Skeletal muscle cell (primary cell): Measurements from ENCODE around the gene TFF3.

Experiments
- DNase-seq: peaks from one replicate; pipeline ENCODE4 v3.0.0-alpha.2; 2010; ENCODE audit warnings: low read depth
- H3K4me3 ChIP-seq: 2 replicates; pipeline ENCODE4 v1.5.1; 2011; ENCODE audit warnings: low read depth, mild to moderate bottlenecking, control low read depth, low read length, moderate library complexity

TFF3 gene

GRCh38 chr21:42315296-42315891 is at the start of gene TFF3:
Gene TFF3, minus strand, starts transcription at chr21:42315409. Its CDS starts 35 bp downstream, at chr21:42315374.
- no peak for DNase-seq

GRCh38 chr21:42364304-42364865 is 49.2 kb upstream of the TFF3 start:
- no peak overlapping the region for H3K4me3 ChIP-seq
- DNase-seq = no peak

More at GRCh38 chr21:42315296-42315891, at the start of gene TFF3:
- no peak within 1 kb of the TSS for H3K4me3 ChIP-seq

GRCh38 chr21:42363312-42363711 is 48.1 kb upstream of the TFF3 start:
- no peak for DNase-seq
- H3K4me3 ChIP-seq = no peak overlapping the region

GRCh38 chr21:42362700-42363099 is 47.5 kb upstream of the TFF3 start:
- no peak for DNase-seq
- H3K4me3 ChIP-seq = no peak overlapping the region

- no peak overlapping the region for H3K4me3 ChIP-seq
- no peak for DNase-seq
Observed at GRCh38 chr21:42362198-42362597, 47.0 kb upstream of the TFF3 start.

GRCh38 chr21:42361286-42361685 is 46.1 kb upstream of the TFF3 start:
- DNase-seq = no peak
- no peak overlapping the region for H3K4me3 ChIP-seq

GRCh38 chr21:42360317-42360716 is 45.1 kb upstream of the TFF3 start:
- no peak for DNase-seq
- H3K4me3 ChIP-seq = no peak overlapping the region

- H3K4me3 ChIP-seq = no peak overlapping the region
- DNase-seq = no peak
Observed at GRCh38 chr21:42358937-42359336, 43.7 kb upstream of the TFF3 start.

GRCh38 chr21:42358261-42358660 is 43.1 kb upstream of the TFF3 start:
- no peak overlapping the region for H3K4me3 ChIP-seq
- DNase-seq = no peak

GRCh38 chr21:42357307-42357706 is 42.1 kb upstream of the TFF3 start:
- no peak for DNase-seq
- no peak overlapping the region for H3K4me3 ChIP-seq

- no peak overlapping the region for H3K4me3 ChIP-seq
- DNase-seq = no peak
Observed at GRCh38 chr21:42356650-42357049, 41.4 kb upstream of the TFF3 start.

GRCh38 chr21:42356046-42356445 is 40.8 kb upstream of the TFF3 start:
- DNase-seq = no peak
- H3K4me3 ChIP-seq = no peak overlapping the region

- H3K4me3 ChIP-seq = no peak overlapping the region
- DNase-seq = no peak
Observed at GRCh38 chr21:42353623-42354022, 38.4 kb upstream of the TFF3 start.

GRCh38 chr21:42352441-42353095 is 37.4 kb upstream of the TFF3 start:
- H3K4me3 ChIP-seq = no peak overlapping the region

GRCh38 chr21:42351626-42352440 is 36.6 kb upstream of the TFF3 start:
- no peak overlapping the region for H3K4me3 ChIP-seq
- DNase-seq = no peak

More at GRCh38 chr21:42352441-42353095, 37.4 kb upstream of the TFF3 start:
- DNase-seq = no peak

GRCh38 chr21:42350927-42351426 is 35.8 kb upstream of the TFF3 start, which contains the start of gene TFF2:
Gene TFF2, minus strand, starts transcription at chr21:42350994. Its CDS starts 37 bp downstream, at chr21:42350957.
- no peak for DNase-seq
- no peak within 1 kb of the TSS for H3K4me3 ChIP-seq

- DNase-seq = no peak
- H3K4me3 ChIP-seq = no peak overlapping the region
Observed at GRCh38 chr21:42350318-42350910, 35.2 kb upstream of the TFF3 start.

GRCh38 chr21:42349420-42350317 is 34.5 kb upstream of the TFF3 start:
- H3K4me3 ChIP-seq = no peak overlapping the region
- no peak for DNase-seq

GRCh38 chr21:42348762-42349161 is 33.6 kb upstream of the TFF3 start:
- DNase-seq = no peak
- H3K4me3 ChIP-seq = no peak overlapping the region
